ENCODE data around the gene RBFOX2. TPM values are rescaled to one million over a fixed set of nuclear protein-coding genes. Genes with fewer than 3 reads are reported as not detected.
A peak's percentile ranks its signal among the peaks of the same experiment; 100 is the strongest.
"Not testable (repeated sequence)": the region's sequence is repeated elsewhere in the genome, so short reads cannot be mapped to it uniquely, and the experiment has no call there.

RBFOX2 gene
- polyA plus RNA-seq, 1 of the 3 experiments (the other 2 are of a cell fraction): 115 TPM

GRCh38 chr22:35995348-35995747 lies 33.3 kb downstream of the RBFOX2 start:
- Histone ChIP-seq H3K27ac (ENCODE audit: low read depth in 2 of 2, low read length in 1 of 2) (peak overlapping the region; percentile 62 to 83), H3K4me1 (ENCODE audit: control insufficient read depth in 1 of 2, insufficient read depth in 2 of 2, low read depth in 1 of 2, low read length in 1 of 2) (peaks cover 13 to 29% of the 10 kb centered on the region in 2 experiments), H3F3A (replicated peaks; ENCODE audit: insufficient read depth) (peaks cover 33% of the 10 kb centered on the region), H3K36me3 (replicated peaks in 1 of 2; ENCODE audit: control insufficient read depth in 1 of 2, insufficient read depth in 2 of 2, low read length in 1 of 2) (peaks cover 10 to 25% of the 10 kb centered on the region in 2 experiments), H3K4me2 (peak overlapping the region; percentile 9; the same call in 1 of the 2 replicates), H3K9ac (no peak overlapping the region), H3K79me2 (ENCODE audit: insufficient read depth) (peaks cover 86% of the 10 kb centered on the region), H3K4me3 (ENCODE audit: low read depth in 2 of 2, low read length in 1 of 2) (no peak overlapping the region), H2AFZ (ENCODE audit: low read depth) (no peak overlapping the region), H3K27me3 (ENCODE audit: insufficient read depth) (no peaks in the 10 kb centered on the region), H4K20me1 (ENCODE audit: insufficient read depth) (peaks cover 21% of the 10 kb centered on the region), H3K9me2 (no peaks in the 10 kb centered on the region), H3K9me3 (no peaks in the 10 kb centered on the region)
- 50% methylated on average over 7 of the region's 7 CpGs for WGBS (ENCODE audit: low lambda C conversion rate)
- ChIA-PET CTCF (interaction anchor here (2.2 to 8.8 kb wide), 3 partner anchors 10 to 71 kb away, joined by 7 to 54 read pairs (median 14); no protein-coding TSS in a partner anchor), POLR2A (no interaction called here)
- no peak for TF ChIP-seq RAD21 (IDR thresholded peaks at IDR 0.05; ENCODE audit: low read length)
- TF ChIP-seq GATA2 (CRISPR knock-in tag; IDR thresholded peaks at IDR 0.05): peak; percentile 79
- no peak for DNase-seq

GRCh38 chr22:35993727-35994126 lies 34.9 kb downstream of the RBFOX2 start:
- WGBS (ENCODE audit: low lambda C conversion rate): 77% methylated on average over 5 of the region's 5 CpGs
- H3K4me3 ChIP-seq (ENCODE audit: low read depth in 2 of 2, low read length in 1 of 2); H3K27me3 ChIP-seq (ENCODE audit: insufficient read depth); H3K9ac ChIP-seq; DNase-seq; H3K9me2 ChIP-seq; H3K4me2 ChIP-seq; H2AFZ ChIP-seq (ENCODE audit: low read depth); H3K27ac ChIP-seq (ENCODE audit: low read depth in 2 of 2, low read length in 1 of 2); POLR2A ChIA-PET; H3K9me3 ChIP-seq: not testable (repeated sequence)
- H3K4me1 ChIP-seq (ENCODE audit: control insufficient read depth in 1 of 2, insufficient read depth in 2 of 2, low read depth in 1 of 2, low read length in 1 of 2): peaks cover 14 to 29% of the 10 kb centered on the region in 2 experiments
- peaks cover 33% of the 10 kb centered on the region for H3F3A ChIP-seq (replicated peaks; ENCODE audit: insufficient read depth)
- CTCF ChIA-PET: interaction anchor here (0.9 to 8.8 kb wide), 4 partner anchors 8 to 73 kb away, joined by 3 to 54 read pairs (median 5); no protein-coding TSS in a partner anchor
- H3K36me3 ChIP-seq (replicated peaks in 1 of 2; ENCODE audit: control insufficient read depth in 1 of 2, insufficient read depth in 2 of 2, low read length in 1 of 2): peaks cover 10 to 36% of the 10 kb centered on the region in 2 experiments
- H4K20me1 ChIP-seq (ENCODE audit: insufficient read depth): peaks cover 19% of the 10 kb centered on the region
- H3K79me2 ChIP-seq (ENCODE audit: insufficient read depth): peaks cover 87% of the 10 kb centered on the region

GRCh38 chr22:35993048-35993714 lies 35.4 kb downstream of the RBFOX2 start:
- no peak for DNase-seq
- 100% methylated on average over 3 of the region's 3 CpGs for WGBS (ENCODE audit: low lambda C conversion rate)
- POLR2A ChIA-PET: no interaction called here
- TF ChIP-seq MAX (IDR thresholded peaks at IDR 0.05; ENCODE audit: low read depth): no peak
- no peak for TF ChIP-seq CHD2 (IDR thresholded peaks at IDR 0.05; ENCODE audit: low read length, partially characterized antibody)
- TF ChIP-seq IRF3 (IDR thresholded peaks at IDR 0.05; ENCODE audit: low read depth, low read length): no peak
- TF ChIP-seq ELF1 (IDR thresholded peaks at IDR 0.05): no peak
- TF ChIP-seq FOXM1 (IDR thresholded peaks at IDR 0.05; ENCODE audit: low read depth): no peak
- TF ChIP-seq YY1 (IDR thresholded peaks at IDR 0.05; ENCODE audit: low read depth): no peak
- TF ChIP-seq SIN3A (IDR thresholded peaks at IDR 0.05; ENCODE audit: borderline replicate concordance, low read depth, low read length): no peak
- no peak for TF ChIP-seq REST (IDR thresholded peaks at IDR 0.05; ENCODE audit: low read depth, low read length)
- no peak for TF ChIP-seq TCF12 (IDR thresholded peaks at IDR 0.05)
- TF ChIP-seq PBX3 (IDR thresholded peaks at IDR 0.05): no peak
- no peak for TF ChIP-seq USF1 (IDR thresholded peaks at IDR 0.05; ENCODE audit: borderline replicate concordance, low read depth)
- TF ChIP-seq TEAD4 (IDR thresholded peaks at IDR 0.05; ENCODE audit: borderline replicate concordance, insufficient read depth): no peak

More at GRCh38 chr22:35993048-35993714, 35.4 kb downstream of the RBFOX2 start:
- peaks cover 87% of the 10 kb centered on the region for H3K79me2 ChIP-seq (ENCODE audit: insufficient read depth)
- peaks cover 19% of the 10 kb centered on the region for H4K20me1 ChIP-seq (ENCODE audit: insufficient read depth)
- no peak overlapping the region for H3K27ac ChIP-seq (ENCODE audit: low read depth in 2 of 2, low read length in 1 of 2)
- CTCF ChIA-PET: interaction anchor here (0.9 to 8.8 kb wide), 5 partner anchors 8 to 73 kb away, joined by 3 to 54 read pairs (median 5); no protein-coding TSS in a partner anchor
- H3K27me3 ChIP-seq (ENCODE audit: insufficient read depth): no peaks in the 10 kb centered on the region
- H3F3A ChIP-seq (replicated peaks; ENCODE audit: insufficient read depth): peaks cover 33% of the 10 kb centered on the region
- H3K4me3 ChIP-seq (ENCODE audit: low read depth in 2 of 2, low read length in 1 of 2): no peak overlapping the region
- H3K36me3 ChIP-seq (replicated peaks in 1 of 2; ENCODE audit: control insufficient read depth in 1 of 2, insufficient read depth in 2 of 2, low read length in 1 of 2): peaks cover 11 to 42% of the 10 kb centered on the region in 2 experiments
- H3K9me3 ChIP-seq: no peaks in the 10 kb centered on the region
- peaks cover 19 to 32% of the 10 kb centered on the region in 2 experiments for H3K4me1 ChIP-seq (ENCODE audit: control insufficient read depth in 1 of 2, insufficient read depth in 2 of 2, low read depth in 1 of 2, low read length in 1 of 2)
- no peak overlapping the region for H3K4me2 ChIP-seq
- no peaks in the 10 kb centered on the region for H3K9me2 ChIP-seq
- no peak overlapping the region for H2AFZ ChIP-seq (ENCODE audit: low read depth)
- H3K9ac ChIP-seq: no peak overlapping the region
